GM19238 (cell line): ENCODE measurements around the gene ARPC1A.
"Not testable (repeated sequence)": the region's sequence is repeated elsewhere in the genome, so short reads cannot be mapped to it uniquely, and the experiment has no call there.

ENCODE experiments used
- DNase-seq: peaks from one replicate; pipeline ENCODE4 v3.0.0; 2011; ENCODE audit warnings: low spot score; ENCODE audit not compliant: insufficient read length

The ARPC1A gene

GRCh38 chr7:99325592-99326407 lies at the start of gene ARPC1A:
Gene ARPC1A (plus strand): TSS chr7:99325898. CDS start chr7:99333354, 7,456 bp downstream.
- DNase-seq: peak; percentile 92

GRCh38 chr7:99278180-99278579 lies 47.5 kb upstream of the ARPC1A start:
- DNase-seq: no peak

GRCh38 chr7:99284165-99284564 lies 41.5 kb upstream of the ARPC1A start:
- not testable (repeated sequence) for DNase-seq

- DNase-seq: no peak
Observed at GRCh38 chr7:99287779-99288534, 37.7 kb upstream of the ARPC1A start.

- DNase-seq: no peak
Observed at GRCh38 chr7:99289185-99289584, 36.5 kb upstream of the ARPC1A start.

- DNase-seq: not testable (repeated sequence)
Observed at GRCh38 chr7:99290148-99290547, 35.5 kb upstream of the ARPC1A start.

- no peak for DNase-seq
Observed at GRCh38 chr7:99290980-99291607, 34.6 kb upstream of the ARPC1A start.

GRCh38 chr7:99292127-99292526 lies 33.6 kb upstream of the ARPC1A start:
- DNase-seq: no peak

GRCh38 chr7:99293167-99293566 lies 32.5 kb upstream of the ARPC1A start:
- no peak for DNase-seq

- no peak for DNase-seq
Observed at GRCh38 chr7:99293650-99294049, 32.0 kb upstream of the ARPC1A start.

- DNase-seq: no peak
Observed at GRCh38 chr7:99296471-99296870, 29.2 kb upstream of the ARPC1A start.

GRCh38 chr7:99301496-99301895 lies 24.2 kb upstream of the ARPC1A start:
- DNase-seq: no peak

- no peak for DNase-seq
Observed at GRCh38 chr7:99305473-99306260, 20.0 kb upstream of the ARPC1A start.

- DNase-seq: no peak
Observed at GRCh38 chr7:99308461-99309074, 17.1 kb upstream of the ARPC1A start.

- no peak for DNase-seq
Observed at GRCh38 chr7:99309111-99309510, 16.6 kb upstream of the ARPC1A start.

- DNase-seq: no peak
Observed at GRCh38 chr7:99310004-99310403, 15.7 kb upstream of the ARPC1A start.

GRCh38 chr7:99311702-99312101 lies 14.0 kb upstream of the ARPC1A start:
- DNase-seq: no peak

GRCh38 chr7:99312316-99313203 lies 13.1 kb upstream of the ARPC1A start:
- DNase-seq: peak; percentile 42

- DNase-seq: no peak
Observed at GRCh38 chr7:99313204-99313573, 12.5 kb upstream of the ARPC1A start.

- no peak for DNase-seq
Observed at GRCh38 chr7:99314504-99314903, 11.2 kb upstream of the ARPC1A start.
